GM21423 (cell line): ENCODE measurements around the gene FCN3.
A peak's percentile ranks its signal among the peaks of the same experiment; 100 is the strongest.
"Not testable (repeated sequence)": the region's sequence is repeated elsewhere in the genome, so short reads cannot be mapped to it uniquely, and the experiment has no call there.

Source experiments
- ATAC-seq: cut with Tn5 transposase; IDR thresholded peaks from one replicate; pipeline ENCODE4 v1.9.1; 2021; ENCODE audit warnings: mild to moderate bottlenecking, moderate library complexity; ENCODE audit not compliant: unreplicated experiment

Gene FCN3

GRCh38 chr1:27374362-27375086 lies at the start of gene FCN3:
TSS of gene FCN3 (minus strand) at chr1:27374824. CDS start at chr1:27374818, 6 bp downstream.
- no peak for ATAC-seq

- ATAC-seq, result no peak
Measured at GRCh38 chr1:27423709-27424108, 49.1 kb upstream of the FCN3 start.

GRCh38 chr1:27418326-27419185 lies 43.9 kb upstream of the FCN3 start:
- peak; percentile 51 for ATAC-seq

- no peak for ATAC-seq
Measured at GRCh38 chr1:27417713-27418112, 43.1 kb upstream of the FCN3 start.

- ATAC-seq, result peak; percentile 52
Measured at GRCh38 chr1:27416387-27417111, 41.9 kb upstream of the FCN3 start.

GRCh38 chr1:27414091-27414490 lies 39.5 kb upstream of the FCN3 start:
- ATAC-seq, result no peak

GRCh38 chr1:27413004-27413403 lies 38.4 kb upstream of the FCN3 start:
- ATAC-seq, result no peak

GRCh38 chr1:27412502-27412901 lies 37.9 kb upstream of the FCN3 start:
- ATAC-seq, result no peak

- no peak for ATAC-seq
Measured at GRCh38 chr1:27410709-27411108, 36.1 kb upstream of the FCN3 start.

- no peak for ATAC-seq
Measured at GRCh38 chr1:27409669-27410068, 35.0 kb upstream of the FCN3 start.

GRCh38 chr1:27408151-27408550 lies 33.5 kb upstream of the FCN3 start:
- ATAC-seq, result no peak

GRCh38 chr1:27406791-27407190 lies 32.2 kb upstream of the FCN3 start:
- not testable (repeated sequence) for ATAC-seq

GRCh38 chr1:27406362-27406680 lies 31.7 kb upstream of the FCN3 start:
- ATAC-seq, result no peak

- ATAC-seq, result not testable (repeated sequence)
Measured at GRCh38 chr1:27405598-27406361, 31.2 kb upstream of the FCN3 start.

GRCh38 chr1:27405074-27405473 lies 30.4 kb upstream of the FCN3 start:
- no peak for ATAC-seq

- ATAC-seq, result no peak
Measured at GRCh38 chr1:27403931-27404330, 29.3 kb upstream of the FCN3 start.

- ATAC-seq, result no peak
Measured at GRCh38 chr1:27403065-27403726, 28.6 kb upstream of the FCN3 start.

GRCh38 chr1:27402349-27402754 lies 27.7 kb upstream of the FCN3 start:
- no peak for ATAC-seq

GRCh38 chr1:27400963-27401341 lies 26.3 kb upstream of the FCN3 start:
- ATAC-seq, result no peak
